ENCODE results near the gene CST1.
"Not testable (repeated sequence)": the region's sequence is repeated elsewhere in the genome, so short reads cannot be mapped to it uniquely, and the experiment has no call there.

CST1 gene

GRCh38 chr20:23750786-23751185 lies at the start of gene CST1:
Gene CST1, minus strand, starts transcription at chr20:23750935. Its CDS starts 69 bp downstream, at chr20:23750866.
- H3K4me3 ChIP-seq (ENCODE audit: insufficient read length, low read depth); H3K9me3 ChIP-seq (ENCODE audit: insufficient read depth, low read length); H3K4me1 ChIP-seq (ENCODE audit: insufficient read depth, insufficient read length); DNase-seq (ENCODE audit: low read depth, low spot score); H3K36me3 ChIP-seq (ENCODE audit: insufficient read depth, insufficient read length, low read length): not testable (repeated sequence)
- H3K27me3 ChIP-seq (ENCODE audit: insufficient read depth, insufficient read length) = peaks cover 17% of the 10 kb centered on the region
- peak within 1 kb of the TSS; percentile 17 for H3K9ac ChIP-seq (ENCODE audit: insufficient read length, low read depth)

GRCh38 chr20:23799216-23799847 lies 48.6 kb upstream of the CST1 start:
- not testable (repeated sequence) for H3K36me3 ChIP-seq (ENCODE audit: insufficient read depth, insufficient read length, low read length); H3K9me3 ChIP-seq (ENCODE audit: insufficient read depth, low read length); H3K4me1 ChIP-seq (ENCODE audit: insufficient read depth, insufficient read length); H3K27me3 ChIP-seq (ENCODE audit: insufficient read depth, insufficient read length); H3K4me3 ChIP-seq (ENCODE audit: insufficient read length, low read depth); H3K9ac ChIP-seq (ENCODE audit: insufficient read length, low read depth); DNase-seq (ENCODE audit: low read depth, low spot score)

- Histone ChIP-seq H3K9me3 (ENCODE audit: insufficient read depth, low read length) (no peaks in the 10 kb centered on the region), H3K36me3 (ENCODE audit: insufficient read depth, insufficient read length, low read length) (no peaks in the 10 kb centered on the region), H3K4me1 (ENCODE audit: insufficient read depth, insufficient read length) (no peaks in the 10 kb centered on the region), H3K4me3 (ENCODE audit: insufficient read length, low read depth) (no peak overlapping the region), H3K9ac (ENCODE audit: insufficient read length, low read depth) (no peak overlapping the region), H3K27me3 (ENCODE audit: insufficient read depth, insufficient read length) (no peaks in the 10 kb centered on the region)
- TF ChIP-seq SUZ12 (IDR thresholded peaks at IDR 0.05; ENCODE audit: extremely low read depth, insufficient read depth, insufficient read length) = no peak
- TF ChIP-seq YY1 (IDR thresholded peaks at IDR 0.05; ENCODE audit: insufficient read depth, insufficient read length) = no peak
- no peak for TF ChIP-seq ZNF274 (IDR thresholded peaks at IDR 0.05; ENCODE audit: low read depth, low read length)
- no peak for DNase-seq (ENCODE audit: low read depth, low spot score)
These were observed 44.8 kb upstream of the CST1 start for GRCh38 chr20:23795526-23795925.

GRCh38 chr20:23794841-23795240 lies 44.1 kb upstream of the CST1 start:
- Histone ChIP-seq H3K4me1 (ENCODE audit: insufficient read depth, insufficient read length) (no peaks in the 10 kb centered on the region), H3K9me3 (ENCODE audit: insufficient read depth, low read length) (no peaks in the 10 kb centered on the region), H3K9ac (ENCODE audit: insufficient read length, low read depth) (no peak overlapping the region), H3K27me3 (ENCODE audit: insufficient read depth, insufficient read length) (no peaks in the 10 kb centered on the region), H3K4me3 (ENCODE audit: insufficient read length, low read depth) (no peak overlapping the region), H3K36me3 (ENCODE audit: insufficient read depth, insufficient read length, low read length) (no peaks in the 10 kb centered on the region)
- TF ChIP-seq YY1 (IDR thresholded peaks at IDR 0.05; ENCODE audit: insufficient read depth, insufficient read length) (no peak), ZNF274 (IDR thresholded peaks at IDR 0.05; ENCODE audit: low read depth, low read length) (no peak), SUZ12 (IDR thresholded peaks at IDR 0.05; ENCODE audit: extremely low read depth, insufficient read depth, insufficient read length) (no peak)
- no peak for DNase-seq (ENCODE audit: low read depth, low spot score)

- H3K4me3 ChIP-seq (ENCODE audit: insufficient read length, low read depth) = no peak overlapping the region
- no peaks in the 10 kb centered on the region for H3K4me1 ChIP-seq (ENCODE audit: insufficient read depth, insufficient read length)
- no peaks in the 10 kb centered on the region for H3K27me3 ChIP-seq (ENCODE audit: insufficient read depth, insufficient read length)
- no peak overlapping the region for H3K9ac ChIP-seq (ENCODE audit: insufficient read length, low read depth)
- no peak for DNase-seq (ENCODE audit: low read depth, low spot score)
- no peaks in the 10 kb centered on the region for H3K36me3 ChIP-seq (ENCODE audit: insufficient read depth, insufficient read length, low read length)
- H3K9me3 ChIP-seq (ENCODE audit: insufficient read depth, low read length) = no peaks in the 10 kb centered on the region
- no peak for TF ChIP-seq SUZ12 (IDR thresholded peaks at IDR 0.05; ENCODE audit: extremely low read depth, insufficient read depth, insufficient read length)
These were observed 43.3 kb upstream of the CST1 start for GRCh38 chr20:23794065-23794464.

- Histone ChIP-seq H3K36me3 (ENCODE audit: insufficient read depth, insufficient read length, low read length) (no peaks in the 10 kb centered on the region), H3K27me3 (ENCODE audit: insufficient read depth, insufficient read length) (no peaks in the 10 kb centered on the region), H3K9me3 (ENCODE audit: insufficient read depth, low read length) (no peaks in the 10 kb centered on the region), H3K4me3 (ENCODE audit: insufficient read length, low read depth) (no peak overlapping the region), H3K9ac (ENCODE audit: insufficient read length, low read depth) (no peak overlapping the region), H3K4me1 (ENCODE audit: insufficient read depth, insufficient read length) (no peaks in the 10 kb centered on the region)
- TF ChIP-seq YY1 (IDR thresholded peaks at IDR 0.05; ENCODE audit: insufficient read depth, insufficient read length) (no peak), ZNF274 (IDR thresholded peaks at IDR 0.05; ENCODE audit: low read depth, low read length) (no peak), SUZ12 (IDR thresholded peaks at IDR 0.05; ENCODE audit: extremely low read depth, insufficient read depth, insufficient read length) (no peak)
- DNase-seq (ENCODE audit: low read depth, low spot score) = no peak
These were observed 32.7 kb upstream of the CST1 start for GRCh38 chr20:23783447-23783846.

- Histone ChIP-seq H3K9me3 (ENCODE audit: insufficient read depth, low read length) (no peaks in the 10 kb centered on the region), H3K4me3 (ENCODE audit: insufficient read length, low read depth) (no peak overlapping the region), H3K36me3 (ENCODE audit: insufficient read depth, insufficient read length, low read length) (no peaks in the 10 kb centered on the region), H3K4me1 (ENCODE audit: insufficient read depth, insufficient read length) (no peaks in the 10 kb centered on the region), H3K27me3 (ENCODE audit: insufficient read depth, insufficient read length) (no peaks in the 10 kb centered on the region), H3K9ac (ENCODE audit: insufficient read length, low read depth) (no peak overlapping the region)
- TF ChIP-seq YY1 (IDR thresholded peaks at IDR 0.05; ENCODE audit: insufficient read depth, insufficient read length) (no peak), ZNF274 (IDR thresholded peaks at IDR 0.05; ENCODE audit: low read depth, low read length) (no peak), SUZ12 (IDR thresholded peaks at IDR 0.05; ENCODE audit: extremely low read depth, insufficient read depth, insufficient read length) (no peak)
- DNase-seq (ENCODE audit: low read depth, low spot score) = no peak
These were observed 31.7 kb upstream of the CST1 start for GRCh38 chr20:23782366-23782983.

- DNase-seq (ENCODE audit: low read depth, low spot score); H3K4me3 ChIP-seq (ENCODE audit: insufficient read length, low read depth); H3K4me1 ChIP-seq (ENCODE audit: insufficient read depth, insufficient read length); H3K9me3 ChIP-seq (ENCODE audit: insufficient read depth, low read length); H3K36me3 ChIP-seq (ENCODE audit: insufficient read depth, insufficient read length, low read length); H3K9ac ChIP-seq (ENCODE audit: insufficient read length, low read depth); H3K27me3 ChIP-seq (ENCODE audit: insufficient read depth, insufficient read length): not testable (repeated sequence)
These were observed 27.9 kb upstream of the CST1 start for GRCh38 chr20:23778676-23779075.

- H3K4me3 ChIP-seq (ENCODE audit: insufficient read length, low read depth); H3K36me3 ChIP-seq (ENCODE audit: insufficient read depth, insufficient read length, low read length); H3K9ac ChIP-seq (ENCODE audit: insufficient read length, low read depth); H3K9me3 ChIP-seq (ENCODE audit: insufficient read depth, low read length); H3K27me3 ChIP-seq (ENCODE audit: insufficient read depth, insufficient read length); H3K4me1 ChIP-seq (ENCODE audit: insufficient read depth, insufficient read length); DNase-seq (ENCODE audit: low read depth, low spot score): not testable (repeated sequence)
These were observed 26.6 kb upstream of the CST1 start for GRCh38 chr20:23777380-23777779.

All from NT2/D1 (cell line).